ENCODE measurements around the gene DNAH5. TPM values are rescaled to one million over a fixed set of nuclear protein-coding genes. Genes with fewer than 3 reads are reported as not detected.

The DNAH5 gene
- total and polyA plus RNA-seq, 2 donors, result 0.24 to 0.25 TPM

DNA sequence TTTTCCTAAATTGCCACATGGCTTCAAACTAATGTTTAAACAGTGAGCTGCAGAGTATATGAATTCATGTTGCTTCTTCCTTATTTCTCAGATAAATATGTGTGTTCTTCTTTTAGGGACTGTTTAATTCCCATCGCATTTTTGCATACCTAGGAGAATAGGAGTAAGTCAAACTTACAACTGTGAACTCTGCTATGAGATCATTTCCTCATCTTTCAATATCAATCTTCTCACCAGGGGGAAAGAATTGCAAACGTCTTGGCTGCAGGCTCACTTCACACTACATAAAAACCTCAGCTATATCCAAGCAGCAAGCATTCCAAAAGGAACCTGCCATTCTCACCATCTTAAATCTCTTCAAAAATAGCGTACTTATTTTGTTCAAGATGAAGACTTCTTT is 271.0 kb downstream of the DNAH5 start:
- WGBS, result 62% methylated on average over 3 of the region's 3 CpGs

DNA sequence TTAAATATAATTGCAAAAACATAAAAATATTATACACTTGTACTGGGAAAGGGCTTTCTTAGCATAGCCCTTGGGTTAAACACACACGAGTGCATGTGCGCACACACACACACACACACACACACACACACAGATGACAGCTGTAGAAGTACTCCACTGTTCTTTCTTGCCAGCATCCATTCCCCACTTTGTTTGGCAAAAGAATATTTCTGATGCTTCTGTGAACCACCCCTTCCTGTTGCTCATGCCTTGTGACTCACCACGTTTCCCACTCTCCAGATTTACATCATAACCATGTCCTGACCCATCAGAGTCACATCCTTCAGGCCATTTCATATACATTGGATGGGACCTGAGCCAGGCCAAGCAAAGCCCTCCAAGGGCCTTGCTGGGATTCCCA is 280.1 kb downstream of the DNAH5 start:
- Histone ChIP-seq H3K27ac (ENCODE audit: low read depth in 1 of 2, low read length in 1 of 2) (no peak overlapping the region), H3K9me3 (ENCODE audit: control insufficient read depth in 2 of 2, insufficient read depth in 1 of 2, low read length in 1 of 2) (no peaks in the 10 kb centered on the region), H3K4me3 (ENCODE audit: low read length in 2 of 2) (no peak overlapping the region), H3K27me3 (ENCODE audit: control insufficient read depth in 2 of 2, insufficient read depth in 1 of 2, low read length in 1 of 2) (no peaks in the 10 kb centered on the region), H3K36me3 (ENCODE audit: control insufficient read depth in 2 of 2, insufficient read depth in 2 of 2, low read length in 1 of 2) (no peaks in the 10 kb centered on the region), H3K4me1 (ENCODE audit: control insufficient read depth in 2 of 2, insufficient read depth in 2 of 2, low read length in 2 of 2) (no peaks in the 10 kb centered on the region)
- WGBS, result 58% methylated on average over 3 of the region's 3 CpGs
- DNase-seq (ENCODE audit: low read depth in 6 of 9, low spot score in 9 of 9), result no peak

More for the DNA sequence above, 271.0 kb downstream of the DNAH5 start:
- Histone ChIP-seq H3K36me3 (ENCODE audit: control insufficient read depth in 2 of 2, insufficient read depth in 2 of 2, low read length in 1 of 2) (no peaks in the 10 kb centered on the region), H3K27ac (ENCODE audit: low read depth in 1 of 2, low read length in 1 of 2) (no peak overlapping the region), H3K4me3 (ENCODE audit: low read length in 2 of 2) (no peak overlapping the region), H3K4me1 (ENCODE audit: control insufficient read depth in 2 of 2, insufficient read depth in 2 of 2, low read length in 2 of 2) (no peaks in the 10 kb centered on the region), H3K27me3 (ENCODE audit: control insufficient read depth in 2 of 2, insufficient read depth in 1 of 2, low read length in 1 of 2) (no peaks in the 10 kb centered on the region), H3K9me3 (ENCODE audit: control insufficient read depth in 2 of 2, insufficient read depth in 1 of 2, low read length in 1 of 2) (no peaks in the 10 kb centered on the region)
- no peak for DNase-seq (ENCODE audit: low read depth in 6 of 9, low spot score in 9 of 9)

DNA sequence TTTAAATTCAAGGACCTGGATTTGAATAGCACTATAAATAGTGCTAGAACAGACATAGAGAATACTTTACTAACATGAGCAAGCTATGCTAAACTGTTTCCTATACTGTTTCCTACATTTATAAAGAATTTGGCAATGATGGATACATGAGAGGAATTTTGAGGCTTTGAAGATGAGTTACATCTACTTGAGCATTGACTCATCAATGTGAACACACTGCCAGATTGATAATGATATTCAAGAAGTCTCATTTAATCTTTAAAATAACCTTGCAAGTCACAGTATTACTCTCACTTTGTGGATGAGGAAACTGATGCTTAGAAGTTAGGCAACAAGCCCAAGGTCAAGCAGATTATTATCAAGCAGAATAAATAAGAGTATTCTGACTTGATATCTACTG is 281.9 kb downstream of the DNAH5 start:
- no peaks in the 10 kb centered on the region for H3K9me3 ChIP-seq (ENCODE audit: control insufficient read depth in 2 of 2, insufficient read depth in 1 of 2, low read length in 1 of 2)
- H3K27ac ChIP-seq (ENCODE audit: low read depth in 1 of 2, low read length in 1 of 2), result no peak overlapping the region
- H3K27me3 ChIP-seq (ENCODE audit: control insufficient read depth in 2 of 2, insufficient read depth in 1 of 2, low read length in 1 of 2), result no peaks in the 10 kb centered on the region
- H3K4me3 ChIP-seq (ENCODE audit: low read length in 2 of 2), result no peak overlapping the region
- DNase-seq (ENCODE audit: low read depth in 6 of 9, low spot score in 9 of 9), result no peak
- H3K36me3 ChIP-seq (ENCODE audit: control insufficient read depth in 2 of 2, insufficient read depth in 2 of 2, low read length in 1 of 2), result no peaks in the 10 kb centered on the region
- no peaks in the 10 kb centered on the region for H3K4me1 ChIP-seq (ENCODE audit: control insufficient read depth in 2 of 2, insufficient read depth in 2 of 2, low read length in 2 of 2)

DNA sequence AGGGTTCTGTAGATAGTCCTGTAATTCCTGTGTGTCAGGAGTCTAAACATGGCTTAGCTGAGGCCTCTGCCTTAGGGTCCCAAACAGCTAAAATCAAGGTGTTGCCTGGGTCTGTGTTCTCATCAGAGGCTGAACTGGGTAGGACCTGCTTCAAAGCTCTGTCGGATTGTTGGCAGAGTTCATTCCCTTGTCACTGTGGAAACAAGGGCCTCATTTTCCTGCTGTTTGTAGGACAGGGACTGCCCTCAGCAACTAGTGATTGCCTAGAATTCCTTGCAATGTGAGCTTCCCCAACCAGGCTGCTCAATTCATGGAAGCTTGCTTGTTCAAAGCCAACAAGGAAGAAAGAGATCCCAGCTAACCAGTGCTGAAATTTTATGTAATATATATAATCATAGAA is 283.2 kb downstream of the DNAH5 start:
- no peak for DNase-seq (ENCODE audit: low read depth in 6 of 9, low spot score in 9 of 9)
- Histone ChIP-seq H3K27me3 (ENCODE audit: control insufficient read depth in 2 of 2, insufficient read depth in 1 of 2, low read length in 1 of 2) (no peaks in the 10 kb centered on the region), H3K27ac (ENCODE audit: low read depth in 1 of 2, low read length in 1 of 2) (no peak overlapping the region), H3K9me3 (ENCODE audit: control insufficient read depth in 2 of 2, insufficient read depth in 1 of 2, low read length in 1 of 2) (no peaks in the 10 kb centered on the region), H3K4me3 (ENCODE audit: low read length in 2 of 2) (no peak overlapping the region), H3K4me1 (ENCODE audit: control insufficient read depth in 2 of 2, insufficient read depth in 2 of 2, low read length in 2 of 2) (no peaks in the 10 kb centered on the region), H3K36me3 (ENCODE audit: control insufficient read depth in 2 of 2, insufficient read depth in 2 of 2, low read length in 1 of 2) (no peaks in the 10 kb centered on the region)
- 93% methylated on average over 1 of the region's 1 CpG for WGBS

DNA sequence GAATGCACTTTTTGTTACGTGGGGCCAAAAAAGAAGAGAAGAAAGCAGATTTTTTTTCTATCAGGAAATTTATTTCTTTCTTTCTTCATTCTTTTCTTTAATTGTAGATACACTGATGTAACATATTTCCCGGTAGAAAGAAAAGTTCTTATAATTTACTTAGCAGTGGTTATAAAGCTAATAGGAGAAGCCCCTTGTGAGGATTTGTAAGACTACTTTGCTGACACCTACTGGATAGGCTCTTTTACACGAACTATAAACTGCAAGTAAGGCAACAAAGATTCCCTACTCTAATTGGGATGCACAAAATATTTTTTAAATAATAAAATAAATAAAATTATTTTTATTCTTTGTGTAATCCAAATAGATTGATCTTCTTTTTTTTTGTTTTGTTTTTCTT is 284.4 kb downstream of the DNAH5 start:
- no peaks in the 10 kb centered on the region for H3K27me3 ChIP-seq (ENCODE audit: control insufficient read depth in 2 of 2, insufficient read depth in 1 of 2, low read length in 1 of 2)
- H3K9me3 ChIP-seq (ENCODE audit: control insufficient read depth in 2 of 2, insufficient read depth in 1 of 2, low read length in 1 of 2), result no peaks in the 10 kb centered on the region
- H3K36me3 ChIP-seq (ENCODE audit: control insufficient read depth in 2 of 2, insufficient read depth in 2 of 2, low read length in 1 of 2), result no peaks in the 10 kb centered on the region
- WGBS, result 52% methylated on average over 3 of the region's 3 CpGs
- H3K27ac ChIP-seq (ENCODE audit: low read depth in 1 of 2, low read length in 1 of 2), result no peak overlapping the region
- H3K4me1 ChIP-seq (ENCODE audit: control insufficient read depth in 2 of 2, insufficient read depth in 2 of 2, low read length in 2 of 2), result no peaks in the 10 kb centered on the region
- no peak overlapping the region for H3K4me3 ChIP-seq (ENCODE audit: low read length in 2 of 2)
- DNase-seq (ENCODE audit: low read depth in 6 of 9, low spot score in 9 of 9), result no peak

DNA sequence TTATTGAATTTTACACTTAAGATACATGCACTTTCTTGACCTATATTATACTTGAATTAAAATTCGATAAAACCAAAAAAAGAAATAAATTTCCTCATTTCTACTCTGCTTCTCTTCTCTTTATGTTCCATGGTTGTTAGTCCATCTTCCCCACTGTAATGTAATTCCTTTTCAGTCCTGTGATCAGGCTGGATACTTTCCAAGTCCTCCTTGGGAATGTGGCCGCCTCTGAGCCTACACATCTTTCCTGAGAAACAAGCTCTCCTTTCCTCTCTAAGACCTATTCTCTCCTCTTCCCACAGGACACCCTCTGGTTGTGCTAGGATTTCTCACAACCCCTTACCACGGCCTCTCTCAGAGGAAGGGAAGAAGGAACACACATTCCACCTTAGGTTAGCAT is 285.1 kb downstream of the DNAH5 start:
- Histone ChIP-seq H3K27me3 (ENCODE audit: control insufficient read depth in 2 of 2, insufficient read depth in 1 of 2, low read length in 1 of 2) (no peaks in the 10 kb centered on the region), H3K4me3 (ENCODE audit: low read length in 2 of 2) (no peak overlapping the region), H3K36me3 (ENCODE audit: control insufficient read depth in 2 of 2, insufficient read depth in 2 of 2, low read length in 1 of 2) (no peaks in the 10 kb centered on the region), H3K27ac (ENCODE audit: low read depth in 1 of 2, low read length in 1 of 2) (no peak overlapping the region), H3K9me3 (ENCODE audit: control insufficient read depth in 2 of 2, insufficient read depth in 1 of 2, low read length in 1 of 2) (no peaks in the 10 kb centered on the region), H3K4me1 (ENCODE audit: control insufficient read depth in 2 of 2, insufficient read depth in 2 of 2, low read length in 2 of 2) (no peaks in the 10 kb centered on the region)
- no peak for DNase-seq (ENCODE audit: low read depth in 6 of 9, low spot score in 9 of 9)
- WGBS, result 93% methylated on average over 3 of the region's 3 CpGs

DNA sequence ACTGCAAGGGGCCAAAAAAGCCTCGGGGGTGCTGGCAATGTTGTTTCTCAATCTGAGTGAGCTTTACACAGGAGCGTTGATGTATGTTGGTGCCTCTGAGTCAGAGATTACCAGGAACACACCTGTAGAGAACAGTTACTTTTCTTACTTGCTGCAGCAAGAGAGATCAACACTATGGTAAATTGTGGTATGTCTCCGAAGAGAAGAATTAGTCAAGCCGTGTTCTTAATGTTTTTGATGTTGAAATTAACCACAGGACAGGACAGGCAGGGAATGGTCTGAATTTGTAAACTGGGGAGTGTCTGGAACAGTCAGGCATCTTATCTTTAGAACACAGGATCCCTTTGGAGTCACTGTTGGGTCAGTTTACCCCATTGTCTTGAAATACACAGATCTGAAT is 285.7 kb downstream of the DNAH5 start:
- 93% methylated on average over 4 of the region's 4 CpGs for WGBS
- H3K9me3 ChIP-seq (ENCODE audit: control insufficient read depth in 2 of 2, insufficient read depth in 1 of 2, low read length in 1 of 2), result no peaks in the 10 kb centered on the region
- no peak for DNase-seq (ENCODE audit: low read depth in 6 of 9, low spot score in 9 of 9)
- no peak overlapping the region for H3K27ac ChIP-seq (ENCODE audit: low read depth in 1 of 2, low read length in 1 of 2)
- H3K4me1 ChIP-seq (ENCODE audit: control insufficient read depth in 2 of 2, insufficient read depth in 2 of 2, low read length in 2 of 2), result no peaks in the 10 kb centered on the region
- no peaks in the 10 kb centered on the region for H3K27me3 ChIP-seq (ENCODE audit: control insufficient read depth in 2 of 2, insufficient read depth in 1 of 2, low read length in 1 of 2)
- H3K4me3 ChIP-seq (ENCODE audit: low read length in 2 of 2), result no peak overlapping the region
- H3K36me3 ChIP-seq (ENCODE audit: control insufficient read depth in 2 of 2, insufficient read depth in 2 of 2, low read length in 1 of 2), result no peaks in the 10 kb centered on the region

DNA sequence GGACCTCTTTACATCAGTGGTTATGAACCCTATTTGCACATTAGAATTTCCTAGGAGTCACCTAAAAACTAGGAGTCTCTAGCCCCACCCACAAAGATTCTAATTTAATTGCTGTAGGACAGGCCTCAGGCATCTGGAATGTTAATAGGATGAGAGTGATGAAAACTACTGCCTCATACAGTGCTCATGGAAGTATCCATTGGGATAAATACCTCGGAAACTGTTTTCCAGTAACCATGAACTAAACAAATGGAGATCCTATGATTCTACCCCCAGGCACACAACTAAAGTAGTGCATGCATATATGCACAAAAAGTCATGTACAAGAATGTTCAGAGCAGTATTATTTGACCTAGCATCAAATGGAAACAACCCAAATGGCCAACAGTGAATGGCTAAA is 286.3 kb downstream of the DNAH5 start:
- H3K36me3 ChIP-seq (ENCODE audit: control insufficient read depth in 2 of 2, insufficient read depth in 2 of 2, low read length in 1 of 2), result no peaks in the 10 kb centered on the region
- DNase-seq (ENCODE audit: low read depth in 6 of 9, low spot score in 9 of 9), result no peak
- H3K4me1 ChIP-seq (ENCODE audit: control insufficient read depth in 2 of 2, insufficient read depth in 2 of 2, low read length in 2 of 2), result no peaks in the 10 kb centered on the region
- 92% methylated on average over 1 of the region's 1 CpG for WGBS
- H3K27ac ChIP-seq (ENCODE audit: low read depth in 1 of 2, low read length in 1 of 2), result no peak overlapping the region
- H3K4me3 ChIP-seq (ENCODE audit: low read length in 2 of 2), result no peak overlapping the region
- H3K27me3 ChIP-seq (ENCODE audit: control insufficient read depth in 2 of 2, insufficient read depth in 1 of 2, low read length in 1 of 2), result no peaks in the 10 kb centered on the region
- H3K9me3 ChIP-seq (ENCODE audit: control insufficient read depth in 2 of 2, insufficient read depth in 1 of 2, low read length in 1 of 2), result no peaks in the 10 kb centered on the region

DNA sequence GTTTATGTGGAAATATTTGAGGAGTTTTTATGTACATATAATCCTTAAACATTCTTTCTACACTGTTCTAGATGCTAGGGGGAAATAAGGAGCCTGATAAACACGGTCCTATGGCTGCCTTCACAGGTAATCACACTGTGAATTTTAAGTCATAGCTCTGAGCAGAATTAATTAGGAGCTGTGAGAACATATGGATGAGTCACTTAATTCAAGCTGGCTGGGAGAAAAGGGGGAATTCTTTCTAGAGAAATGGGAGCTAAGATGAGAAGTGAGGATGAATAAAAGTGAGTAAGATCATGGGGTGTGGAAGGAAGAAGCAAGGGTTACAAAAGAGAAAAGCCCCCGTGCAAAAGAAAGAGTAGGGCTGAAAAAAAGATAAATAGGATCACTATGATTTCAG is 290.8 kb downstream of the DNAH5 start:
- no peaks in the 10 kb centered on the region for H3K9me3 ChIP-seq (ENCODE audit: control insufficient read depth in 2 of 2, insufficient read depth in 1 of 2, low read length in 1 of 2)
- no peak overlapping the region for H3K4me3 ChIP-seq (ENCODE audit: low read length in 2 of 2)
- DNase-seq (ENCODE audit: low read depth in 6 of 9, low spot score in 9 of 9), result no peak
- WGBS, result 81% methylated on average over 2 of the region's 2 CpGs
- no peaks in the 10 kb centered on the region for H3K36me3 ChIP-seq (ENCODE audit: control insufficient read depth in 2 of 2, insufficient read depth in 2 of 2, low read length in 1 of 2)
- H3K27me3 ChIP-seq (ENCODE audit: control insufficient read depth in 2 of 2, insufficient read depth in 1 of 2, low read length in 1 of 2), result no peaks in the 10 kb centered on the region
- no peak overlapping the region for H3K27ac ChIP-seq (ENCODE audit: low read depth in 1 of 2, low read length in 1 of 2)
- no peaks in the 10 kb centered on the region for H3K4me1 ChIP-seq (ENCODE audit: control insufficient read depth in 2 of 2, insufficient read depth in 2 of 2, low read length in 2 of 2)

DNA sequence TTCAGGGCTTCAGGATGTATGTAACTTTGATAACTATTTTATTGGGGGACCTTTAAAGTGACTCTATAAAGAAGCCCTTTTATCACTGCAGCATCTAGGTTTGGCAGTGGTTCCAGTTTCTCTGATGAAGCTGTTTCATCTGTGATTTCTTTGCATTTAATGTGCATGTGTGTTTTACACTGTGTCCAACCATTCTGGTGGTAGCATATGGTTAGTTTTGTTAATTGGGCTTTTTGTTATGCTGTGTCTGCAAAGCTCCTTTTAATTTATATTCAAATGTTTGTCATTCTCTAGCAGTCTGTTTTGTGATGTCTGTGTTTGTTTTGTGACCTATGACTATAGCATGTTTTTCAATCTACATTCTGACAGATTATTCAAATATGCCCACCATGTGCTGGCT is 294.8 kb downstream of the DNAH5 start:
- H3K9me3 ChIP-seq (ENCODE audit: control insufficient read depth in 2 of 2, insufficient read depth in 1 of 2, low read length in 1 of 2), result no peaks in the 10 kb centered on the region
- no peak overlapping the region for H3K27ac ChIP-seq (ENCODE audit: low read depth in 1 of 2, low read length in 1 of 2)
- no peaks in the 10 kb centered on the region for H3K4me1 ChIP-seq (ENCODE audit: control insufficient read depth in 2 of 2, insufficient read depth in 2 of 2, low read length in 2 of 2)
- no peaks in the 10 kb centered on the region for H3K36me3 ChIP-seq (ENCODE audit: control insufficient read depth in 2 of 2, insufficient read depth in 2 of 2, low read length in 1 of 2)
- no peak overlapping the region for H3K4me3 ChIP-seq (ENCODE audit: low read length in 2 of 2)
- no peaks in the 10 kb centered on the region for H3K27me3 ChIP-seq (ENCODE audit: control insufficient read depth in 2 of 2, insufficient read depth in 1 of 2, low read length in 1 of 2)
- no peak for DNase-seq (ENCODE audit: low read depth in 6 of 9, low spot score in 9 of 9)
